T-helper 2 cell (primary cell): Measurements from ENCODE around the gene CEP85L.

Experiments
- DNase-seq, 5 experiments: peaks; one replicate each; pipeline versions ENCODE4 v3.0.0 to v3.0.0-alpha.2; 2012 to 2022

Gene CEP85L

GRCh38 chr6:118659513-118660217 is 8.3 kb upstream of the CEP85L start:
- DNase-seq = no peak

DNA sequence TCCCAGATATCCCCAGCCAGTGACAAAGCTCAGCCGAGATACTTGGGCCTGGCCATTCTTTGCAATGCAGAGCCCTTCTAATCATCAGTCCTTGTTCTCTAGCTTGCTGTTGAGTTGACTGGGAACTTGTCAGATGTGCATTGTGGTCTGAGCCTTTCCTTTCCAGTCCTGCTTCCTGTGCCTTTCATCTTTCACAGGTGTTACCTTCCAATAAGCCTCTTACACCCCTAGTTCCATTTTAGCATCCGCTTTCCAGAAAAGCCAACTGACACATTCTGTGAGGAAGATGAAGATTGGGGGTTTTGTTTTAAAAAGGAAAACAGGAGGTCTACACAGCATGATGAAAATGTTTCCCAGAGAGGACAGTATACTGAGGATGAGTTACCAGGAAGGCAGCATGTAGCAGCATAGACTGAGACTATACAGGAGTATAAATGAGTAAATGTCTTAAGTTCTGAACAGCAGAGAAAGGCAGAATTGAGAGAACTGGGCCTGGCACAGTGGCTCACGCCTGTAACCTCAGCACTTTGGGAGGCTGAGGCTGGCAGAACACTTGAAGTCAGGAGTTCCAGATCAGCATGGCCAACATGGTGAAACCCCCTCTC is 5.6 kb upstream of the CEP85L start:
- DNase-seq = peak in 2 of 5 experiments; percentile 33 to 48

GRCh38 chr6:118652051-118652615 is 742 bp upstream of the CEP85L start:
- no peak for DNase-seq

DNA sequence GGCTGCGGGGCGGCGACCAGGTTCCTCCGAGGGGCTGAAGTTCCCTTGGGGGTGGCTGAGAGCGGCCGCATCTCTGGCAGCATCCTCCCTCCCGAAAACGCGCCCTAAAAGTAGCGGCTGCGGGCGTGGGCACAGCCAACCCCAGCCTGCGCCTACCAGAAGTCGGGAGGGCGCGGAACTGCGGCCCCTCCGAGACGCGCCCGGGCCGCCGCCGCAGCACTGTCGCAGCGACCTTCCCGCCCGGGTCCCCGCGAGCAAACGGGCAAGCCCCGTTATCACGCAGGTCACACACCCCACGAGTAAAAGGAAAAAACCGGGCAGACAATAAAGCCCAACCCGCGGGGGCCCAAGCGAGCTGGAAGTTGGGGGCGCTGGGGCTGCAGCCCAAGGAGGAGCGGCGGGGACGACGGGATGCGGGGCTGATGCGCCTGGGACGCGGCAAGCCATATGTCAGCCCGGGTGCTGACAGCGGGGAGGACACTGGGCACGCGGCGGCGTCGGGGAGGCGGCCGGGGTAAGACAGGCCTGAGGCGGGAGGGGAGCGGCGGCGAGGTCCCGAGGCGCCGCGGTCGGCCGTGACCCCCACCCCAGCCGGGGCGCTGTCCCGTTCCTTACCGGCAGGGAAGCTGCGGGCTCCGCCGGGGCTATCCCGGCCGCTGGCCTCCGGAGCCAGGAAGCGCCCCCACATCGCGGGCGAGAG is 659 bp downstream of the CEP85L start:
- peak; percentile 20 to 57 (median 31) for DNase-seq

- DNase-seq = no peak
These were observed 1.3 kb downstream of the CEP85L start for GRCh38 chr6:118649918-118650581.

DNA sequence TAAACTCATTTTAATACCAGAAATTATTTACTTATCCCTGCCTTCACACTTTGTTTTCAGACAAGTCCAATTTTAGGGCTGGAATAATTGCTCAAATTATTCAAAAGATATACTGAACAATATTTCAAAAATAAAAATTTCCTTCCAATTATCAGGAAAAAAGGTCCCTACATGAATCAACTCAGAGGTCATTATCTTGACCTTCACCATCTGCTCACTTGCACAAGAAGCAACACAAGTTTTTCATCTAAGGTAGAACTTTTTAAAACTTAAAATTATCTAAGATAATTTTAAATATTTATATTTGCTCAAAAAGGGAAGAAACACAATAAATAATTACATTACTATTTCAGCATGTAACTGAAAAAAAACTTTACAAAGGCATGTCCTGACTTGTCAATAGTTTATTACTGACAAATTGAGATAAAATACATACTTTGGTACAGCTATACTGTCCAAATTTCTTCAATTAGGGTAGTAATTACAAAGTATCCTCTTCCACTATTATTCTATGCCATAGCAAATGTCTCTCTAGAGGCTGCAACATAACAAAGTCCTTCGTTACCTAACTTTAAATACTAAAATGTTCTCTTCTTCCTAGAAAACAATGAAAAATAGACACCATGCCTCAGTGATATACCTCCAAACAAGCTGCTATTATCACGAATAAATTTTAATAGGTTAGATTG is 2.4 kb downstream of the CEP85L start:
- no peak for DNase-seq

GRCh38 chr6:118646977-118647376 is 4.4 kb downstream of the CEP85L start:
- DNase-seq = no peak

- DNase-seq = no peak
These were observed 6.0 kb downstream of the CEP85L start for GRCh38 chr6:118645395-118645794.

DNA sequence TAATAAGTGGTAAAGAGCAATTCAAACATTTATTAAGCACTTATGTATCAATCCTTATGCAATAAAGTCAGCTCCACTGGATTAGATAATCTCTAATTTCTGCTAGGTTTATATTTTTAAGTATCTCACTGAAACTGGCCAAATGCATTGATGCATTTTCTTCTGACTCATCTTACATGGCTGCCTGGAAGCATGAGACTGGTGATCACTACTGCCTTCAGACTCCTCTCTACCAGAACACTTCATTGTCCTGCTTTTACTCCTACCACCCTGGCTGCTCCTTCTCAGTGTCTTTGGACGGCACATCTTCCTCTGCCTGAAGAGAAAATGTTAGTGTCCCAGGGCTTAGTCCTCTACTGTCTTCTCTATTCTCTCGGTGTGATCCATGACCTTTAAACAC is 7.4 kb downstream of the CEP85L start:
- no peak for DNase-seq

DNA sequence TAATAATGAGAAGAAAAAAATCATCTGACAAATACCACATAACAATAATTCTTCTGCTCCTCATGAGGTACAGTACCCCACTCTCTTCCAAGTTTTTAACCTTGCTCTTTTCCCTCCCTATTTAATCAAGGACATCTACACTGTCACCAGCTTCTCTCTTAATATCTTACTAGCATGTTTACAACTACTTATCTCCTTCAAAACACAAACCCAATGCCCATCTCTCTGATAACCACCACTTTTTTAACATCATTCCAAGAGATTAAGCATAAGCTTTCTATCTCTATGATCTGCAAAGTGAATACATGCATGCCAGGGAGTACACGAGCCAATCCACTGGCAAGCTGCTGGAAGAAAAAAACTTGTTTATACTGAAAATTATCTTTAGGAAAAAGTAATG is 10.3 kb downstream of the CEP85L start:
- no peak for DNase-seq

- peak in 1 of 5 experiments; percentile 18 for DNase-seq
These were observed 12.1 kb downstream of the CEP85L start for GRCh38 chr6:118639054-118639964.

- no peak for DNase-seq
These were observed 13.1 kb downstream of the CEP85L start for GRCh38 chr6:118638288-118638687.

DNA sequence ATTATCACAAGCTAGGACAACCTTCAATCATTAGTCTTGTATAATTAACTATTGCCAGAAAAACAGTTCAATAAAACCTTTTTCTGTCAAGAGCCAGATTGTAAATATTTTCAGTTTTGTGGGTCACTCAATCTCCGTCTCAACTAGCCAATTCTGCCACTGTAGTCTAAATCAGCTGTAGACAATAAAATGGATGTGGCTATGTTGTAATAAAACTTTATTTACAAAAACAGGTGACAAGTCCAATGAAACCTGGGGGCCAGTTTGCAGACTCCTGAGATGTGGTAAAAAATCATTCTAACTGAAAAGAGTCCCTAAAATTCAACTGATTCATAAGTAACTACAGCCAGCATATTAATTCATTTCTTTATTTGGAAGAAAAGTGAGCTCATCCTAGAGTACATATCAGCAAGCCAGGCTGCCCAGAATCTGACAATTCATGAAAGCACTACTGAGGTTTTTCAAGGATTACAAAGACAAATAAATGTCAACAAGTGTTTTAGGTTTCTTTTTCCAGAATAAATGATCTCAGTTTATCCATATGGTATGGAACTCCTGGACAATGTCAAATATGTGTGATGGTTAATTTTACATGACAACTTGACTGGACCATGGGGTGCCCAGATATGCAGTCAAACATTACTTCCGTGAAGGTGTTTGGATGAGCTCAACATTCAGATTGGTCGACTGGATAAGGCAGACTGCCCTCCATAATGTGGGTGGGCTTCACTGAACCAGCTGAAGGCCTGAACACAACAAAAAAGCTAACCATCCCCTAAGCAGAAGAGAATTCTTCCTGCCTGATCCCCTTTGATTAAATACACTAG is 15.3 kb downstream of the CEP85L start:
- DNase-seq = no peak

DNA sequence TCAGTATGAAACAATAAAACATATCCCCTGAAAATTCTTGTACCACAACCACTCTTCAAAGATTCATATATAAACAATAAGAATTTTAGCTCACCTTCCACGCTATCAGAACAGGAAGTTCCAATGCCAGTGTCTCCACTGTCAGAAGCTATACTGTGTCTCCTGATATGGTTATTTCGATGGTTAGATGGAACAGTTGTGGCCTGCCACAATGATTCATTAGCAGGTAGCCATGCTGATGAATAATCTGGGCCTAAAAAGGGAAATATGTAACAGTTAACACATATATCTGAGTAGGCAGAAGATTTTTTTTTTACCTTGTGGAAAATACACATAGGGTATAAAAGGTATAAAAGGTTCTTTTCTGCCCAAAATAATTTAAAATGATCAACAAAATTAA is 19.0 kb downstream of the CEP85L start:
- no peak for DNase-seq

GRCh38 chr6:118630923-118631322 is 20.5 kb downstream of the CEP85L start:
- no peak for DNase-seq

GRCh38 chr6:118630067-118630466 is 21.3 kb downstream of the CEP85L start:
- no peak for DNase-seq

- no peak for DNase-seq
These were observed 23.7 kb downstream of the CEP85L start for GRCh38 chr6:118627724-118628123.

GRCh38 chr6:118625833-118626232 is 25.6 kb downstream of the CEP85L start:
- no peak for DNase-seq

- DNase-seq = no peak
These were observed 29.5 kb downstream of the CEP85L start for GRCh38 chr6:118621799-118622470.

- DNase-seq = no peak
These were observed 31.2 kb downstream of the CEP85L start for GRCh38 chr6:118620202-118620601.
